Hepatocyte (in vitro differentiated cells): ENCODE results near the gene TRPM5.

Experiments
- EZH2phosphoT487 ChIP-seq: fragments of 200-600 bp; sonication (generic); IDR thresholded peaks from one replicate; pipeline ENCODE4 v1.6.1; 2018; ENCODE audit warnings: antibody characterized with exemption, mild to moderate bottlenecking, low read depth, moderate library complexity; ENCODE audit not compliant: unreplicated experiment, severe bottlenecking
- TF ChIP-seq, protein P1 (sequence below): fragments of 200-600 bp; sonication (generic); IDR thresholded peaks from 2 replicates; pipeline ENCODE4 v1.5.1; 2016; ENCODE audit warnings: antibody characterized with exemption, mild to moderate bottlenecking; ENCODE audit not compliant: poor library complexity

DNA sequence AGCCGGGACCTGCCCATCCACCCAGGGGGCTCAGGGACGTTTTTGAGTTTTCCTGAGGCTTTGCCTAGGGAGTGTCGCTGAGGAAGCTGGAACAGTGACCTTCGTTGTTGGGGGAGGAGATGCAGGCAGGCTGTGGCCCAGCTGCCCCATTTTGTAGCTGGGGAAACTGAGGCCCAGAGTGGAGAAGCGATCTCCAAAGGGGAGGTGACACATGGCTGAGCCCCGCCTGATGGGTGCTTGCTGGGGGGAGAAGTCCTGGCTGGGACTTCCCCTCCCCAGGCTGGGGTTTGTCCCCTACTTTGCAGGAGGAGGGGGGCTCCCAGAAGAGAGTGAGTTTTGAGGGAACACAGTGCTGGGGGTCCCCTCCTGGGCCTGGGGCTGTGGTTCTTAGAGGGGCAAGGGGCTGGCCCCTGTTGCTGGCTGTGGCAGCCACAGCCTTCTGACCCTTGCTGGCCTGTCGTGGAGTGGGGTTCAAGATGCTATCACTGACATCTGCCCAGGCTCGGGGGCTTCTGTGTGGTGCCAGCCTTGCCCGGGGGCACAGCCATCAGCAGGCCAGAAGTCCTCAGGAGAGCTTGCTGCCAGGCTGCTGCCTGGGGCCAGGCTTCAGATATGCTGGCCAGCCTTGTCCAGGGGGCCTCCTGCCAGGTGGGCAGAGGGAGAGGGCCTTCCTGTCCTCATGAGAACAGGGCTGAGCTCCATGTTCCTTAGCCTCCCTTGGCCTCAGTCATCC lies 21.9 kb upstream of the TRPM5 start:
- TF ChIP-seq, protein P1, sequence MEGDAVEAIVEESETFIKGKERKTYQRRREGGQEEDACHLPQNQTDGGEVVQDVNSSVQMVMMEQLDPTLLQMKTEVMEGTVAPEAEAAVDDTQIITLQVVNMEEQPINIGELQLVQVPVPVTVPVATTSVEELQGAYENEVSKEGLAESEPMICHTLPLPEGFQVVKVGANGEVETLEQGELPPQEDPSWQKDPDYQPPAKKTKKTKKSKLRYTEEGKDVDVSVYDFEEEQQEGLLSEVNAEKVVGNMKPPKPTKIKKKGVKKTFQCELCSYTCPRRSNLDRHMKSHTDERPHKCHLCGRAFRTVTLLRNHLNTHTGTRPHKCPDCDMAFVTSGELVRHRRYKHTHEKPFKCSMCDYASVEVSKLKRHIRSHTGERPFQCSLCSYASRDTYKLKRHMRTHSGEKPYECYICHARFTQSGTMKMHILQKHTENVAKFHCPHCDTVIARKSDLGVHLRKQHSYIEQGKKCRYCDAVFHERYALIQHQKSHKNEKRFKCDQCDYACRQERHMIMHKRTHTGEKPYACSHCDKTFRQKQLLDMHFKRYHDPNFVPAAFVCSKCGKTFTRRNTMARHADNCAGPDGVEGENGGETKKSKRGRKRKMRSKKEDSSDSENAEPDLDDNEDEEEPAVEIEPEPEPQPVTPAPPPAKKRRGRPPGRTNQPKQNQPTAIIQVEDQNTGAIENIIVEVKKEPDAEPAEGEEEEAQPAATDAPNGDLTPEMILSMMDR = no peak
- TF ChIP-seq EZH2phosphoT487 = no peak
